HG03097 (cell line): ENCODE measurements around the gene WDR7.

Experiments
- ATAC-seq: cut with Tn5 transposase; IDR thresholded peaks from one replicate; pipeline ENCODE4 v1.9.1; 2021; ENCODE audit not compliant: unreplicated experiment, low FRiP score

Gene WDR7

GRCh38 chr18:56927786-56928185 is 276.6 kb downstream of the WDR7 start:
- no peak for ATAC-seq

- no peak for ATAC-seq
Observed at GRCh38 chr18:56929886-56930285, 278.7 kb downstream of the WDR7 start.

- no peak for ATAC-seq
Observed at GRCh38 chr18:56933472-56933871, 282.3 kb downstream of the WDR7 start.

- no peak for ATAC-seq
Observed at GRCh38 chr18:56934131-56934530, 283.0 kb downstream of the WDR7 start.

- no peak for ATAC-seq
Observed at GRCh38 chr18:56934906-56935305, 283.7 kb downstream of the WDR7 start.

- no peak for ATAC-seq
Observed at GRCh38 chr18:56935434-56936040, 284.4 kb downstream of the WDR7 start.

- no peak for ATAC-seq
Observed at GRCh38 chr18:56936457-56936856, 285.3 kb downstream of the WDR7 start.

- no peak for ATAC-seq
Observed at GRCh38 chr18:56937874-56938430, 286.8 kb downstream of the WDR7 start.

- ATAC-seq = no peak
Observed at GRCh38 chr18:56945171-56946083, 294.3 kb downstream of the WDR7 start.

GRCh38 chr18:56947236-56947635 is 296.1 kb downstream of the WDR7 start:
- no peak for ATAC-seq

GRCh38 chr18:56952026-56952425 is 300.9 kb downstream of the WDR7 start:
- ATAC-seq = no peak

- ATAC-seq = no peak
Observed at GRCh38 chr18:56953428-56954198, 302.5 kb downstream of the WDR7 start.

- ATAC-seq = no peak
Observed at GRCh38 chr18:56955490-56955889, 304.3 kb downstream of the WDR7 start.

- ATAC-seq = no peak
Observed at GRCh38 chr18:56959120-56959519, 308.0 kb downstream of the WDR7 start.

GRCh38 chr18:56962322-56962721 is 311.2 kb downstream of the WDR7 start:
- ATAC-seq = no peak

- no peak for ATAC-seq
Observed at GRCh38 chr18:56967035-56967434, 315.9 kb downstream of the WDR7 start.

- no peak for ATAC-seq
Observed at GRCh38 chr18:56973487-56973886, 322.3 kb downstream of the WDR7 start.

GRCh38 chr18:56974141-56974540 is 323.0 kb downstream of the WDR7 start:
- no peak for ATAC-seq

GRCh38 chr18:56975276-56975675 is 324.1 kb downstream of the WDR7 start:
- no peak for ATAC-seq

GRCh38 chr18:56977309-56977708 is 326.1 kb downstream of the WDR7 start:
- ATAC-seq = no peak

- no peak for ATAC-seq
Observed at GRCh38 chr18:56977771-56978170, 326.6 kb downstream of the WDR7 start.
